HEK293 (cell line): ENCODE data around the gene SESN1.

ENCODE experiments used
- CTCF ChIP-seq: fragments of 450-650 bp; formaldehyde crosslinking; IDR thresholded peaks from 2 replicates; pipeline ENCODE4 v1.5.1; 2016; ENCODE audit warnings: missing biosample characterization, missing genetic modification characterization
- KLF16 ChIP-seq: fragments of 450-650 bp; formaldehyde crosslinking; IDR thresholded peaks from 2 replicates; pipeline ENCODE4 v1.5.1; 2017; ENCODE audit warnings: missing biosample characterization, missing genetic modification characterization
- ZBTB26 ChIP-seq: fragments of 450-650 bp; formaldehyde crosslinking; optimal IDR thresholded peaks from 2 replicates; pipeline ENCODE3; 2016; ENCODE audit warnings: missing biosample characterization, mild to moderate bottlenecking, missing genetic modification characterization
- ZBTB44 ChIP-seq: fragments of 450-650 bp; IDR thresholded peaks from 2 replicates; pipeline ENCODE4 v1.5.1; 2018; ENCODE audit warnings: missing biosample characterization, mild to moderate bottlenecking, missing genetic modification characterization
- ZNF121 ChIP-seq: fragments of 450-650 bp; formaldehyde crosslinking; IDR thresholded peaks from 2 replicates; pipeline ENCODE4 v1.5.1; 2016; ENCODE audit warnings: missing biosample characterization, missing genetic modification characterization
- ZNF140 ChIP-seq: fragments of 450-650 bp; formaldehyde crosslinking; IDR thresholded peaks from 2 replicates; pipeline ENCODE4 v1.5.1; 2016; ENCODE audit warnings: missing biosample characterization, missing genetic modification characterization
- ZNF274 ChIP-seq, 2 experiments: fragments of 200-500 bp in 1 of 2; fragments of 450-650 bp in 1 of 2; sonication (Bioruptor generic) in 1 of 2; formaldehyde crosslinking in 1 of 2; IDR thresholded peaks; 2 replicates each; pipeline versions ENCODE4 v1.5.1 to v1.6.1; 2014 to 2016; ENCODE audit warnings: borderline replicate concordance in 1 of 2, inconsistent platforms in 1 of 2, low read length in 1 of 2, missing biosample characterization in 1 of 2, missing genetic modification characterization in 1 of 2
- ZNF362 ChIP-seq: fragments of 450-650 bp; formaldehyde crosslinking; IDR thresholded peaks from 2 replicates; pipeline ENCODE4 v1.5.1; 2016; ENCODE audit warnings: missing biosample characterization, missing genetic modification characterization
- ZNF610 ChIP-seq: fragments of 450-650 bp; formaldehyde crosslinking; IDR thresholded peaks from 2 replicates; pipeline ENCODE4 v1.5.1; 2016; ENCODE audit warnings: missing biosample characterization, missing genetic modification characterization, borderline replicate concordance
- TF ChIP-seq, protein P1 (sequence below): fragments of 450-650 bp; formaldehyde crosslinking; IDR thresholded peaks from 2 replicates; pipeline ENCODE4 v1.5.1; 2016; ENCODE audit warnings: missing biosample characterization, missing genetic modification characterization
- TF ChIP-seq, protein P2 (sequence below): fragments of 450-650 bp; formaldehyde crosslinking; IDR thresholded peaks from 2 replicates; pipeline ENCODE4 v1.5.1; 2016; ENCODE audit warnings: missing biosample characterization, missing genetic modification characterization
- TF ChIP-seq, protein P3 (sequence below): fragments of 450-650 bp; formaldehyde crosslinking; IDR thresholded peaks from 2 replicates; pipeline ENCODE4 v1.5.1; 2016; ENCODE audit warnings: missing biosample characterization, missing genetic modification characterization, borderline replicate concordance

GRCh38 chr6:109059571-109060021, 35.0 kb downstream of the SESN1 start:
- TF ChIP-seq ZNF140 (tag by site-specific recombination): no peak
- no peak for TF ChIP-seq ZBTB44 (tag by site-specific recombination)
- no peak for TF ChIP-seq KLF16 (tag by site-specific recombination)
- TF ChIP-seq, protein P1, sequence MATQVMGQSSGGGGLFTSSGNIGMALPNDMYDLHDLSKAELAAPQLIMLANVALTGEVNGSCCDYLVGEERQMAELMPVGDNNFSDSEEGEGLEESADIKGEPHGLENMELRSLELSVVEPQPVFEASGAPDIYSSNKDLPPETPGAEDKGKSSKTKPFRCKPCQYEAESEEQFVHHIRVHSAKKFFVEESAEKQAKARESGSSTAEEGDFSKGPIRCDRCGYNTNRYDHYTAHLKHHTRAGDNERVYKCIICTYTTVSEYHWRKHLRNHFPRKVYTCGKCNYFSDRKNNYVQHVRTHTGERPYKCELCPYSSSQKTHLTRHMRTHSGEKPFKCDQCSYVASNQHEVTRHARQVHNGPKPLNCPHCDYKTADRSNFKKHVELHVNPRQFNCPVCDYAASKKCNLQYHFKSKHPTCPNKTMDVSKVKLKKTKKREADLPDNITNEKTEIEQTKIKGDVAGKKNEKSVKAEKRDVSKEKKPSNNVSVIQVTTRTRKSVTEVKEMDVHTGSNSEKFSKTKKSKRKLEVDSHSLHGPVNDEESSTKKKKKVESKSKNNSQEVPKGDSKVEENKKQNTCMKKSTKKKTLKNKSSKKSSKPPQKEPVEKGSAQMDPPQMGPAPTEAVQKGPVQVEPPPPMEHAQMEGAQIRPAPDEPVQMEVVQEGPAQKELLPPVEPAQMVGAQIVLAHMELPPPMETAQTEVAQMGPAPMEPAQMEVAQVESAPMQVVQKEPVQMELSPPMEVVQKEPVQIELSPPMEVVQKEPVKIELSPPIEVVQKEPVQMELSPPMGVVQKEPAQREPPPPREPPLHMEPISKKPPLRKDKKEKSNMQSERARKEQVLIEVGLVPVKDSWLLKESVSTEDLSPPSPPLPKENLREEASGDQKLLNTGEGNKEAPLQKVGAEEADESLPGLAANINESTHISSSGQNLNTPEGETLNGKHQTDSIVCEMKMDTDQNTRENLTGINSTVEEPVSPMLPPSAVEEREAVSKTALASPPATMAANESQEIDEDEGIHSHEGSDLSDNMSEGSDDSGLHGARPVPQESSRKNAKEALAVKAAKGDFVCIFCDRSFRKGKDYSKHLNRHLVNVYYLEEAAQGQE (tag by site-specific recombination): no peak
- TF ChIP-seq ZNF274 (IDR thresholded peaks at IDR 0.05; ENCODE audit: low read length): no peak
- no peak for TF ChIP-seq ZNF274 (tag by site-specific recombination; IDR thresholded peaks at IDR 0.05; ENCODE audit: borderline replicate concordance)
- TF ChIP-seq, protein P2, sequence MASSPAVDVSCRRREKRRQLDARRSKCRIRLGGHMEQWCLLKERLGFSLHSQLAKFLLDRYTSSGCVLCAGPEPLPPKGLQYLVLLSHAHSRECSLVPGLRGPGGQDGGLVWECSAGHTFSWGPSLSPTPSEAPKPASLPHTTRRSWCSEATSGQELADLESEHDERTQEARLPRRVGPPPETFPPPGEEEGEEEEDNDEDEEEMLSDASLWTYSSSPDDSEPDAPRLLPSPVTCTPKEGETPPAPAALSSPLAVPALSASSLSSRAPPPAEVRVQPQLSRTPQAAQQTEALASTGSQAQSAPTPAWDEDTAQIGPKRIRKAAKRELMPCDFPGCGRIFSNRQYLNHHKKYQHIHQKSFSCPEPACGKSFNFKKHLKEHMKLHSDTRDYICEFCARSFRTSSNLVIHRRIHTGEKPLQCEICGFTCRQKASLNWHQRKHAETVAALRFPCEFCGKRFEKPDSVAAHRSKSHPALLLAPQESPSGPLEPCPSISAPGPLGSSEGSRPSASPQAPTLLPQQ: no peak
- TF ChIP-seq ZNF121 (tag by site-specific recombination): no peak
- TF ChIP-seq CTCF (tag by site-specific recombination): no peak
- TF ChIP-seq ZNF362: no peak
- TF ChIP-seq, protein P3, sequence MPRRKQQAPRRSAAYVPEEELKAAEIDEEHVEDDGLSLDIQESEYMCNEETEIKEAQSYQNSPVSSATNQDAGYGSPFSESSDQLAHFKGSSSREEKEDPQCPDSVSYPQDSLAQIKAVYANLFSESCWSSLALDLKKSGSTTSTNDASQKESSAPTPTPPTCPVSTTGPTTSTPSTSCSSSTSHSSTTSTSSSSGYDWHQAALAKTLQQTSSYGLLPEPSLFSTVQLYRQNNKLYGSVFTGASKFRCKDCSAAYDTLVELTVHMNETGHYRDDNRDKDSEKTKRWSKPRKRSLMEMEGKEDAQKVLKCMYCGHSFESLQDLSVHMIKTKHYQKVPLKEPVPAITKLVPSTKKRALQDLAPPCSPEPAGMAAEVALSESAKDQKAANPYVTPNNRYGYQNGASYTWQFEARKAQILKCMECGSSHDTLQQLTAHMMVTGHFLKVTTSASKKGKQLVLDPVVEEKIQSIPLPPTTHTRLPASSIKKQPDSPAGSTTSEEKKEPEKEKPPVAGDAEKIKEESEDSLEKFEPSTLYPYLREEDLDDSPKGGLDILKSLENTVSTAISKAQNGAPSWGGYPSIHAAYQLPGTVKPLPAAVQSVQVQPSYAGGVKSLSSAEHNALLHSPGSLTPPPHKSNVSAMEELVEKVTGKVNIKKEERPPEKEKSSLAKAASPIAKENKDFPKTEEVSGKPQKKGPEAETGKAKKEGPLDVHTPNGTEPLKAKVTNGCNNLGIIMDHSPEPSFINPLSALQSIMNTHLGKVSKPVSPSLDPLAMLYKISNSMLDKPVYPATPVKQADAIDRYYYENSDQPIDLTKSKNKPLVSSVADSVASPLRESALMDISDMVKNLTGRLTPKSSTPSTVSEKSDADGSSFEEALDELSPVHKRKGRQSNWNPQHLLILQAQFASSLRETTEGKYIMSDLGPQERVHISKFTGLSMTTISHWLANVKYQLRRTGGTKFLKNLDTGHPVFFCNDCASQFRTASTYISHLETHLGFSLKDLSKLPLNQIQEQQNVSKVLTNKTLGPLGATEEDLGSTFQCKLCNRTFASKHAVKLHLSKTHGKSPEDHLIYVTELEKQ (tag by site-specific recombination): no peak
- no peak for TF ChIP-seq ZNF610 (tag by site-specific recombination)
- TF ChIP-seq ZBTB26 (tag by site-specific recombination): no peak
